ENCODE results near the gene TNS1.

TNS1 gene

GRCh38 chr2:217913436-217913835, 89.4 kb downstream of the TNS1 start:
- Histone ChIP-seq H3K27me3 (ENCODE audit: insufficient read depth, poor library complexity, severe bottlenecking) (no peaks in the 10 kb centered on the region), H3K36me3 (ENCODE audit: low read depth) (no peaks in the 10 kb centered on the region), H3K4me1 (ENCODE audit: insufficient read depth, poor library complexity, severe bottlenecking) (no peaks in the 10 kb centered on the region), H3K4me3 (ENCODE audit: severe bottlenecking) (no peak overlapping the region), H3K27ac (ENCODE audit: poor library complexity, severe bottlenecking) (no peak overlapping the region), H3K9me3 (ENCODE audit: severe bottlenecking) (no peaks in the 10 kb centered on the region)
- no peak for DNase-seq (ENCODE audit: low spot score)
- no peak for ATAC-seq (ENCODE audit: low read depth)
- no peak for TF ChIP-seq CTCF (IDR thresholded peaks at IDR 0.05; ENCODE audit: poor library complexity, severe bottlenecking)

DNA sequence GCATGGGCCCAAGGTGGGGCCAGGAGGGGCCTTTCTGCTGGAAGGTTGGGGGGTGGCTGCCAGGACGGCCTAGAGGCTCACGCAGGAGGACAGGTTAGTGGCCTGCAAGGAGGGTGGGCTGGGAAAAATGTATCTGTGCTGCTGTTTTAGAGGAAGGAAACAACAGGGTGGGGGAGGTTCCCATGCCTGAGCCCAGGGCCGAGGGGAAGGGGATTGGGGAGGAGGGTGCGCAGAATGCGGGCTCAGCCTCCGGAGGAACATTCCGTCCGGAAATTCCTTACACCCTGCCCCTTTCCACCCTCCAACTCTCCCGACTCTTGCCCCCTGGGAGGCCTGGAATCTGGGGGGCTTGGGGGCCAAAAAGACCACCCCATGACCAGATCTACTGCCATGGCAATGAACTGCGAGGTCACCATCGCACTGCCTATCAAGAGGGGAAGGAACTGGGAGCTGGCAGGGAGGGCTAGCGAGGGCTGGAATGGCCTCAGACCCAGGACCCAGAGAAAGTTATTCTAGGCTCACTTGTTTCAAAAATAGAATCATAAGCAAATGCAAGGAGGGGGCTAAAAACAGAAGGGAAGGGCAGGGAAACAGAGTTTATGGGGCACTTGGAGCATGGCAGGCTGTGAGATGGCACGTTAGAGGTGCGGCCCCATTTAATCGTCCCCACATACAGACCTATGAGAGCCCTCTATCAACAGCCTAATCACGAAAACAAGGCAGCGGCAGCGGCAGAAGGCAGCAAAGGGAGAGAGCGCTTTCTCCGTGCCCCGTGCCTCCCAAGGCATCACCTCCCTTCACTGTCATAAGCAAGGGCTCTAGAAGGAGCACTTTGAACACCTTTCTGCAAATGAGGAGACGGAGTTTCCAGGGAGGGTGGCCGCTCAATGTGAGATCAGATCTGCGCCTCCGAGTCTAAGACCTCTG, 90.4 kb downstream of the TNS1 start:
- no peak for TF ChIP-seq CTCF (IDR thresholded peaks at IDR 0.05; ENCODE audit: poor library complexity, severe bottlenecking)
- DNase-seq (ENCODE audit: low spot score), result no peak
- Histone ChIP-seq H3K4me3 (ENCODE audit: severe bottlenecking) (no peak overlapping the region), H3K27me3 (ENCODE audit: insufficient read depth, poor library complexity, severe bottlenecking) (no peaks in the 10 kb centered on the region), H3K4me1 (ENCODE audit: insufficient read depth, poor library complexity, severe bottlenecking) (no peaks in the 10 kb centered on the region), H3K36me3 (ENCODE audit: low read depth) (no peaks in the 10 kb centered on the region), H3K9me3 (ENCODE audit: severe bottlenecking) (no peaks in the 10 kb centered on the region), H3K27ac (ENCODE audit: poor library complexity, severe bottlenecking) (no peak overlapping the region)
- no peak for ATAC-seq (ENCODE audit: low read depth)

GRCh38 chr2:217911283-217912097, 91.3 kb downstream of the TNS1 start:
- no peak for ATAC-seq (ENCODE audit: low read depth)
- Histone ChIP-seq H3K4me1 (ENCODE audit: insufficient read depth, poor library complexity, severe bottlenecking) (no peaks in the 10 kb centered on the region), H3K36me3 (ENCODE audit: low read depth) (no peaks in the 10 kb centered on the region), H3K9me3 (ENCODE audit: severe bottlenecking) (no peaks in the 10 kb centered on the region), H3K4me3 (ENCODE audit: severe bottlenecking) (no peak overlapping the region), H3K27ac (ENCODE audit: poor library complexity, severe bottlenecking) (no peak overlapping the region), H3K27me3 (ENCODE audit: insufficient read depth, poor library complexity, severe bottlenecking) (no peaks in the 10 kb centered on the region)
- DNase-seq (ENCODE audit: low spot score), result no peak
- TF ChIP-seq CTCF (IDR thresholded peaks at IDR 0.05; ENCODE audit: poor library complexity, severe bottlenecking), result no peak

DNA sequence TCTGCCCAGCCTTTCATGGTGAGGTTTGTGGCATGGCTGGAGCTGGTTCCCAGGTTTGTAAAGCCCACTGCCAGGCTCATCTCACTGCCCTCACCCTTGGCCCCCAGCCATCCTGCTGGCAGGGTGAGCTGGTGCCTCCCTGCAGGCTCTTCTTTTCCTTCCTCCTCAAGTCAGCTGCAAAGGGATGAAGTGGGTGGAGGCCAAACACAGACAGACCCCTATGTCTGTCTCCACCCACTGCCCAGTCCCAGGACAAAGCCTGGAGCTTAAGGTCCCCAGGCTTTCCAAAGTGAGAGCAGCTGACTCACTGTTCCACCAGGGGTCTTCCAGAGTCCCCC, 92.0 kb downstream of the TNS1 start:
- no peak for TF ChIP-seq CTCF (IDR thresholded peaks at IDR 0.05; ENCODE audit: poor library complexity, severe bottlenecking)
- DNase-seq (ENCODE audit: low spot score), result no peak
- Histone ChIP-seq H3K36me3 (ENCODE audit: low read depth) (no peaks in the 10 kb centered on the region), H3K4me1 (ENCODE audit: insufficient read depth, poor library complexity, severe bottlenecking) (no peaks in the 10 kb centered on the region), H3K27me3 (ENCODE audit: insufficient read depth, poor library complexity, severe bottlenecking) (no peaks in the 10 kb centered on the region), H3K27ac (ENCODE audit: poor library complexity, severe bottlenecking) (no peak overlapping the region), H3K9me3 (ENCODE audit: severe bottlenecking) (no peaks in the 10 kb centered on the region), H3K4me3 (ENCODE audit: severe bottlenecking) (no peak overlapping the region)
- ATAC-seq (ENCODE audit: low read depth), result no peak

Measured in RWPE2 (cell line).